Measurements from ENCODE around the gene VPS37C. TPM values are rescaled to one million over a fixed set of nuclear protein-coding genes. Genes with fewer than 3 reads are reported as not detected.

The VPS37C gene
- total and polyA plus RNA-seq, 9 of the 15 experiments (the other 6 are each of a cell fraction or from before 2014, with no cell fraction given): 0.62 to 29.8 (median 11.5) TPM

- no peak for ATAC-seq
- ChIA-PET POLR2A (interaction anchor here (1.3 kb wide), 1 partner anchor 10 kb away, joined by 3 read pairs; no protein-coding TSS in a partner anchor), CTCF (ENCODE audit: low intra/inter-chr PET ratio) (no interaction called here)
- in situ Hi-C loops (cut with MboI) (loop anchor here (5.0 kb wide), 1 partner anchor 338 kb away; no protein-coding TSS in a partner anchor), intact Hi-C loops (cut with micrococcal nuclease) (no loop called here)
- Histone ChIP-seq H3K4me1 (replicated peaks in 1 of 2; ENCODE audit: control insufficient read depth in 2 of 2, insufficient read depth in 2 of 2, low read length in 2 of 2) (no peaks in the 10 kb centered on the region; a peak in 1 of 5 replicates), H3K4me3 (no peak overlapping the region), H3K79me2 (ENCODE audit: control insufficient read depth, insufficient read depth, low read length) (no peaks in the 10 kb centered on the region), H3K9me1 (ENCODE audit: control insufficient read depth, insufficient read depth, low read length) (no peaks in the 10 kb centered on the region), H3K9ac (ENCODE audit: insufficient read depth in 1 of 2, low read depth in 2 of 2, low read length in 2 of 2) (no peak overlapping the region), H3K27ac (ENCODE audit: extremely low read depth, low read depth, low read length) (no peak overlapping the region), H3K36me3 (ENCODE audit: control insufficient read depth, insufficient read depth, low read length) (no peaks in the 10 kb centered on the region), H2AFZ (ENCODE audit: low read depth, low read length) (no peak overlapping the region), H3K27me3 (ENCODE audit: control insufficient read depth in 2 of 2, insufficient read depth in 2 of 2, low read length in 2 of 2) (peaks cover 30 to 48% of the 10 kb centered on the region in 2 experiments), H3K4me2 (ENCODE audit: insufficient read depth, low read length) (no peak overlapping the region), H4K20me1 (replicated peaks; ENCODE audit: control insufficient read depth, insufficient read depth, low read length) (no peaks in the 10 kb centered on the region), H3K9me3 (replicated peaks; ENCODE audit: control insufficient read depth, insufficient read depth, low read depth, low read length) (peaks cover 5% of the 10 kb centered on the region; the same call in 1 of the 2 replicates)
- BruUV-seq (replicated peaks): no TSS peak
- no peak for FAIRE-seq
- DNase-seq (ENCODE audit: extremely low read depth in 1 of 4, low spot score in 3 of 4): no peak
- TF ChIP-seq ID3 (CRISPR knock-in tag; IDR thresholded peaks at IDR 0.05) (no peak), ID3 (tag; IDR thresholded peaks at IDR 0.05) (no peak), SMAD2 (IDR thresholded peaks at IDR 0.05; ENCODE audit: low read depth, low read length) (no peak), ZNF717 (CRISPR knock-in tag; IDR thresholded peaks at IDR 0.05) (no peak)
- 3% methylated on average over 6 of the region's 6 CpGs for WGBS (ENCODE audit: insufficient coverage, low coverage, missing lambda C conversion rate)
These were observed 13.7 kb upstream of the VPS37C start for GRCh38 chr11:61174949-61175348.

DNA sequence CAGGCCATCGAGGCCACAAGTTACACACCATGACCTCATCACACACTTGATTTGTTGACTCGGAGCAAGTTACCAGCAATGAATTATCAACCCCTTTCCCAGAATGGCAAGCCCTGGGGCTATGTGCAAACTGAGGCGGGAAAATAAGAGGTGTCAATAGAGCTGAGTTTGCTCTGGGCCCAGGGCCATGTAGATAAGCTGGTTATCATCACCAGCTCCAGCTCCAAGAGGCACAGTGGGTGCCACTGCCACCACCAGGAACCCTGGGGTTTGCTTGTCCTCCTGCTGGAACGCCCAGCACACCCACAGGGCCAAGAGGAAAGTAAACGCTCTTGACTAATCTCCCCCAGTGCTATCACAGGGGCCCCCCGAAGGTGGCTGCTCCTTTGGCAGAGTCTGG lies 13.0 kb upstream of the VPS37C start:
- H3K27me3 ChIP-seq (ENCODE audit: control insufficient read depth in 2 of 2, insufficient read depth in 2 of 2, low read length in 2 of 2): peaks cover 29 to 46% of the 10 kb centered on the region in 2 experiments
- H3K9me3 ChIP-seq (replicated peaks; ENCODE audit: control insufficient read depth, insufficient read depth, low read depth, low read length): peaks cover 5% of the 10 kb centered on the region; the same call in 1 of the 2 replicates
- no peak overlapping the region for H3K27ac ChIP-seq (ENCODE audit: extremely low read depth, low read depth, low read length)
- no peaks in the 10 kb centered on the region for H3K36me3 ChIP-seq (ENCODE audit: control insufficient read depth, insufficient read depth, low read length)
- no peaks in the 10 kb centered on the region for H4K20me1 ChIP-seq (replicated peaks; ENCODE audit: control insufficient read depth, insufficient read depth, low read length)
- H3K4me1 ChIP-seq (replicated peaks in 1 of 2; ENCODE audit: control insufficient read depth in 2 of 2, insufficient read depth in 2 of 2, low read length in 2 of 2): no peaks in the 10 kb centered on the region; a peak in 1 of 5 replicates
- in situ Hi-C loops (cut with MboI) (no loop called here), intact Hi-C loops (cut with micrococcal nuclease) (no loop called here)
- no peaks in the 10 kb centered on the region for H3K79me2 ChIP-seq (ENCODE audit: control insufficient read depth, insufficient read depth, low read length)
- ChIA-PET CTCF (ENCODE audit: low intra/inter-chr PET ratio) (interaction anchor here (0.7 to 1.9 kb wide), 5 partner anchors 44 to 398 kb away, joined by 3 to 17 read pairs (median 4); no protein-coding TSS in a partner anchor), POLR2A (interaction anchor here (0.7 kb wide), 2 partner anchors 234 to 384 kb away, joined by 3 to 4 read pairs; no protein-coding TSS in a partner anchor)
- TF ChIP-seq SREBF1 (IDR thresholded peaks at IDR 0.05; ENCODE audit: borderline replicate concordance, low read depth, low read length): no peak
- TF ChIP-seq, protein P1, sequence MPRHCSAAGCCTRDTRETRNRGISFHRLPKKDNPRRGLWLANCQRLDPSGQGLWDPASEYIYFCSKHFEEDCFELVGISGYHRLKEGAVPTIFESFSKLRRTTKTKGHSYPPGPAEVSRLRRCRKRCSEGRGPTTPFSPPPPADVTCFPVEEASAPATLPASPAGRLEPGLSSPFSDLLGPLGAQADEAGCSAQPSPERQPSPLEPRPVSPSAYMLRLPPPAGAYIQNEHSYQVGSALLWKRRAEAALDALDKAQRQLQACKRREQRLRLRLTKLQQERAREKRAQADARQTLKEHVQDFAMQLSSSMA (CRISPR knock-in tag; IDR thresholded peaks at IDR 0.05): no peak
- TF ChIP-seq ZNF77 (CRISPR knock-in tag; IDR thresholded peaks at IDR 0.05): no peak
- no peak for TF ChIP-seq ELK3 (CRISPR knock-in tag; IDR thresholded peaks at IDR 0.05)
- no peak for TF ChIP-seq NFXL1 (CRISPR knock-in tag; IDR thresholded peaks at IDR 0.05)
- no peak for TF ChIP-seq RFX5 (IDR thresholded peaks at IDR 0.05; ENCODE audit: low read depth, low read length)
- TF ChIP-seq CBX8 (IDR thresholded peaks at IDR 0.05; ENCODE audit: borderline replicate concordance, extremely low read depth, low read depth, low read length, poor library complexity, severe bottlenecking): no peak
- no peak for TF ChIP-seq MAFK (IDR thresholded peaks at IDR 0.05; ENCODE audit: low read length)
- TF ChIP-seq L3MBTL2 (IDR thresholded peaks at IDR 0.05): no peak
- TF ChIP-seq, protein P2, sequence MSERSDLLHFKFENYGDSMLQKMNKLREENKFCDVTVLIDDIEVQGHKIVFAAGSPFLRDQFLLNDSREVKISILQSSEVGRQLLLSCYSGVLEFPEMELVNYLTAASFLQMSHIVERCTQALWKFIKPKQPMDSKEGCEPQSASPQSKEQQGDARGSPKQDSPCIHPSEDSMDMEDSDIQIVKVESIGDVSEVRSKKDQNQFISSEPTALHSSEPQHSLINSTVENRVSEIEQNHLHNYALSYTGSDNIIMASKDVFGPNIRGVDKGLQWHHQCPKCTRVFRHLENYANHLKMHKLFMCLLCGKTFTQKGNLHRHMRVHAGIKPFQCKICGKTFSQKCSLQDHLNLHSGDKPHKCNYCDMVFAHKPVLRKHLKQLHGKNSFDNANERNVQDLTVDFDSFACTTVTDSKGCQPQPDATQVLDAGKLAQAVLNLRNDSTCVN (CRISPR knock-in tag; IDR thresholded peaks at IDR 0.05): no peak
- H3K4me3 ChIP-seq: no peak overlapping the region
- no peak for FAIRE-seq
- H3K9me1 ChIP-seq (ENCODE audit: control insufficient read depth, insufficient read depth, low read length): no peaks in the 10 kb centered on the region
- H3K9ac ChIP-seq (ENCODE audit: insufficient read depth in 1 of 2, low read depth in 2 of 2, low read length in 2 of 2): no peak overlapping the region
- DNase-seq (ENCODE audit: extremely low read depth in 1 of 4, low spot score in 3 of 4): no peak
- BruUV-seq (replicated peaks): no TSS peak
- no peak overlapping the region for H3K4me2 ChIP-seq (ENCODE audit: insufficient read depth, low read length)
- no peak overlapping the region for H2AFZ ChIP-seq (ENCODE audit: low read depth, low read length)
- 2% methylated on average over 6 of the region's 6 CpGs for WGBS (ENCODE audit: insufficient coverage, low coverage, missing lambda C conversion rate)
- no peak for ATAC-seq
